Renal cortical epithelial cell (primary cell): ENCODE measurements around the gene KITLG. TPM values are rescaled to one million over a fixed set of nuclear protein-coding genes. Genes with fewer than 3 reads are reported as not detected.
"Not testable (repeated sequence)": the region's sequence is repeated elsewhere in the genome, so short reads cannot be mapped to it uniquely, and the experiment has no call there.

Experiments
- DNase-seq: peaks from one replicate; pipeline ENCODE4 v3.0.0-alpha.2; 2011; ENCODE audit warnings: low read depth
- total RNA-seq: library from RNA; depleted of rRNA; stranded (reverse); fragments of >200 nt; gene quantifications from 2 replicates; pipeline ENCODE4 v1.2.3, GENCODE V29; 2014

The KITLG gene
- 37.3 and 189 TPM in 2 replicates for total RNA-seq

GRCh38 chr12:88580051-88580871 is at the start of gene KITLG:
Gene KITLG, minus strand, starts transcription at chr12:88580471. Its CDS starts 193 bp downstream, at chr12:88580278.
- DNase-seq: peak; percentile 56

- DNase-seq: peak; percentile 15
These were observed 48.7 kb upstream of the KITLG start for GRCh38 chr12:88628856-88629509.

GRCh38 chr12:88628035-88628434 is 47.8 kb upstream of the KITLG start:
- DNase-seq: not testable (repeated sequence)

- DNase-seq: no peak
These were observed 47.2 kb upstream of the KITLG start for GRCh38 chr12:88627501-88627900.

GRCh38 chr12:88625356-88625755 is 45.1 kb upstream of the KITLG start:
- no peak for DNase-seq

GRCh38 chr12:88624911-88625310 is 44.6 kb upstream of the KITLG start:
- DNase-seq: peak; percentile 61

GRCh38 chr12:88623777-88624548 is 43.7 kb upstream of the KITLG start:
- peak; percentile 16 for DNase-seq

- DNase-seq: no peak
These were observed 37.1 kb upstream of the KITLG start for GRCh38 chr12:88617352-88617751.

- DNase-seq: no peak
These were observed 35.2 kb upstream of the KITLG start for GRCh38 chr12:88615490-88615889.

GRCh38 chr12:88604646-88605045 is 24.4 kb upstream of the KITLG start:
- DNase-seq: no peak

GRCh38 chr12:88600272-88600671 is 20.0 kb upstream of the KITLG start:
- no peak for DNase-seq

- no peak for DNase-seq
These were observed 17.1 kb upstream of the KITLG start for GRCh38 chr12:88597365-88597764.

- no peak for DNase-seq
These were observed 15.4 kb upstream of the KITLG start for GRCh38 chr12:88595697-88596096.

GRCh38 chr12:88594780-88595179 is 14.5 kb upstream of the KITLG start:
- DNase-seq: no peak

- no peak for DNase-seq
These were observed 11.1 kb upstream of the KITLG start for GRCh38 chr12:88591343-88591742.

- no peak for DNase-seq
These were observed 10.6 kb upstream of the KITLG start for GRCh38 chr12:88590851-88591250.

- no peak for DNase-seq
These were observed 4.8 kb upstream of the KITLG start for GRCh38 chr12:88585077-88585476.

- DNase-seq: no peak
These were observed 645 bp downstream of the KITLG start for GRCh38 chr12:88579601-88580050.

GRCh38 chr12:88579161-88579517 is 1.1 kb downstream of the KITLG start:
- no peak for DNase-seq

GRCh38 chr12:88578276-88579160 is 1.8 kb downstream of the KITLG start:
- DNase-seq: peak; percentile 67

GRCh38 chr12:88577537-88577936 is 2.7 kb downstream of the KITLG start:
- peak; percentile 84 for DNase-seq
